ENCODE data around the gene POLR2C.

DNA sequence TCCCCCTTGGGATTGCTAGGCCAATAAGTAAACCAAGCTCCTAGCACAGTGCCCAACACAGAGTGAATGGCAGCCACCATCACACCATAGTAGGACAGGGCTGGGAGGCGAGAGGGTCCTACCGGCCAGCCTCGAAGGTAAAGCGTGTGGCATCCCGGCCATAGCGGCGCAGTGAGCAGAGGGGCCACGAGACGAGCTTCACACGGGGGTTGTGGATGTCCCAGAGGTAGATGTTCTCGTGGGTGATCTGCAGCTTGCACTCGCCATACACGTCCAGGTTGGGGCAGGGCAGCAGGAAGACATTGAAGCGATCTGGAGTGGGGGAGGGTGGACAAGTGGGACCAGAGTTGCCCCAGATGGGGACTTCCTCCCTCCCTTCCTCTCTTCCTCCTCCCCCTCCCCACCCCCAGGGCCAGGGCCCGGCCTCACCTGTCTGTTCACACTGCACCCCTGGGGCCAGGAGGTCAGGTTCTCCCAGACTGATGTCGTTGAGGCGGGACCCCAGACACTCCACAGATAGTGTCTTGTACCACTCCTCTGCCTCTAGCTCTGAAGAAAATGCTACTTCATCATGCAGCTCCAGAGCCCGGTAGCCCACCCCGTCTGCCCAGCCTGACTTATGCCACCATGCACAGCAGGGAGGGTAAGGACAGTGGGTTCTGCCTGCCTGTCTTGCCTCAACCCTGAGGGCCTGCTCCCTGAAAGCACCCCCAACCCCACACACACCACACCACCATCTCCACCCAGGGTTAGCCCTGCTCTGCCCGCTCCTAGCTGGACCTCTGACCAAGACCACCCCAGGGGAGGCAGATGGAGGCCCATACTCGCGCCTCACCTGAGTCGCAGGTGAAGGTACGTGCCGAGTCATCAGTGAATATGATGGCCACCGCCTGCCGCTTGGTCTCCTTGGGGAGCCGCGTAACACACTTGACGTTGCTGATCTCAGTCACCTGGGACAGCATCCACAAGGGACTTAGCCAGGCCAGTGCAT lies 12.5 kb downstream of the POLR2C start:
- TF ChIP-seq EZH2phosphoT487 (IDR thresholded peaks at IDR 0.05; ENCODE audit: low read depth, severe bottlenecking, unreplicated experiment), result no peak
- TF ChIP-seq, protein P1, sequence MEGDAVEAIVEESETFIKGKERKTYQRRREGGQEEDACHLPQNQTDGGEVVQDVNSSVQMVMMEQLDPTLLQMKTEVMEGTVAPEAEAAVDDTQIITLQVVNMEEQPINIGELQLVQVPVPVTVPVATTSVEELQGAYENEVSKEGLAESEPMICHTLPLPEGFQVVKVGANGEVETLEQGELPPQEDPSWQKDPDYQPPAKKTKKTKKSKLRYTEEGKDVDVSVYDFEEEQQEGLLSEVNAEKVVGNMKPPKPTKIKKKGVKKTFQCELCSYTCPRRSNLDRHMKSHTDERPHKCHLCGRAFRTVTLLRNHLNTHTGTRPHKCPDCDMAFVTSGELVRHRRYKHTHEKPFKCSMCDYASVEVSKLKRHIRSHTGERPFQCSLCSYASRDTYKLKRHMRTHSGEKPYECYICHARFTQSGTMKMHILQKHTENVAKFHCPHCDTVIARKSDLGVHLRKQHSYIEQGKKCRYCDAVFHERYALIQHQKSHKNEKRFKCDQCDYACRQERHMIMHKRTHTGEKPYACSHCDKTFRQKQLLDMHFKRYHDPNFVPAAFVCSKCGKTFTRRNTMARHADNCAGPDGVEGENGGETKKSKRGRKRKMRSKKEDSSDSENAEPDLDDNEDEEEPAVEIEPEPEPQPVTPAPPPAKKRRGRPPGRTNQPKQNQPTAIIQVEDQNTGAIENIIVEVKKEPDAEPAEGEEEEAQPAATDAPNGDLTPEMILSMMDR (IDR thresholded peaks at IDR 0.05; ENCODE audit: poor library complexity), result no peak

All from hepatocyte (in vitro differentiated cells).